ENCODE measurements around the gene MAP7.

MAP7 gene

GRCh38 chr6:136544326-136544725 is 5.9 kb downstream of the MAP7 start:
- no peak for DNase-seq
- Histone ChIP-seq H3K27me3 (replicated peaks) (no peaks in the 10 kb centered on the region), H3K36me3 (replicated peaks) (no peaks in the 10 kb centered on the region), H3K27ac (no peak overlapping the region), H3K4me3 (ENCODE audit: low read depth, low read length) (no peak overlapping the region)
- TF ChIP-seq CTCF (IDR thresholded peaks at IDR 0.05; ENCODE audit: low read depth, low read length, missing control alignments) = no peak
- in situ Hi-C loops (cut with HindIII; ENCODE audit: low pct_ligation_motif_present, low sequenced_read_pairs) = no loop called here

DNA sequence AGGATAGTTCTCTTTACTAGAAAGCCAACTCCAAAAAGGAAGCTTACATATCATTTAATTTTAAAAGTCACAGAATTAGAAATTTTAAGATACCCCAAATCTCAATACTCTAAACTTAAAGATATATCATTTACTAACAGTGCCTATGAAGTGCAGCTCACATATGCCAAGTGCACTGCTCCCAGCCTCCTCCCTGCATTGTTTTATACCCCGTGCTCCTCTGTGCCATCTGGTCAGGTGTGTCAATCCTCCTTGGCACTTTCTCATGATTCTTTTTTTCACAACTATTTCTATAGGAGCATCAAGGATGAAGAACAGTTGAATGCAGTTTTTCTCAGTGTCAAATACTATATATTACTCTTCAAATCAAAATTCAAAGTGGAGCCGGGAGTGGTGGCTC is 8.8 kb downstream of the MAP7 start:
- no peak overlapping the region for H3K27ac ChIP-seq
- H3K36me3 ChIP-seq (replicated peaks) = no peaks in the 10 kb centered on the region
- H3K4me3 ChIP-seq (ENCODE audit: low read depth, low read length) = no peak overlapping the region
- no peaks in the 10 kb centered on the region for H3K27me3 ChIP-seq (replicated peaks)
- in situ Hi-C loops (cut with HindIII; ENCODE audit: low pct_ligation_motif_present, low sequenced_read_pairs) = no loop called here
- no peak for DNase-seq
- TF ChIP-seq CTCF (IDR thresholded peaks at IDR 0.05; ENCODE audit: low read depth, low read length, missing control alignments) = no peak

DNA sequence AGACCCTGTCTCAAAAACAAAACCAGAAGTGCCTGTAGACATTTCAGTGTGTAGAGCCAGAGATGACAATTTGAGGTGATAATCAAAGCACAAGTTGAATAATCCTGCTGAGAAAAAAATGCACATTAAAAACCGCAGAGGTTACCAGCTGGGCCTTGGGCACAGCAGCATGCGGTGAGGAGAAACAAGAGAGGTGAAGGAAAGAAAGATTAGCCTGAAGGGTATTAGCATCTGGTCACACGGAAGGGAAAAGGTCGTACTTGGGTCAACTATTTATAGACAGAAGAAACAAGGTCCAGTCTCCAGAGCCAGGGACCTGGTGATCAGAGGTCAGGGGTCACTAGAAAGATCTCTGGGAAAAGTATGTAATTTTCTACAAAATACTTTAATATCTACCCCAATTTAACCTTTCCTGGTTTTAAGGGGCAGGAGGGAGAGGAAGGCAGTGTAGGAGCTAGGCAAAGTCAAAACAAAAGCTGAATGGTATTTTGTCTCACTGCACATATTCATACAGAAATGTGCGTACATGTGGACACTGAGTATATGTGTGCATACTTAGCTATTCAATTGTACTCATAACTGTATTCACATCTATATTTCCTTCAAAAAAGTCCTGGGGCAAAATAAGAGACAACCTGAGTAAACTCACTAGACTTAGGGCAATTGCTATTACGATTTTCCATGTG is 10.1 kb downstream of the MAP7 start:
- H3K27ac ChIP-seq = no peak overlapping the region
- DNase-seq = no peak
- no peaks in the 10 kb centered on the region for H3K36me3 ChIP-seq (replicated peaks)
- in situ Hi-C loops (cut with HindIII; ENCODE audit: low pct_ligation_motif_present, low sequenced_read_pairs) = no loop called here
- no peak overlapping the region for H3K4me3 ChIP-seq (ENCODE audit: low read depth, low read length)
- no peaks in the 10 kb centered on the region for H3K27me3 ChIP-seq (replicated peaks)
- TF ChIP-seq CTCF (IDR thresholded peaks at IDR 0.05; ENCODE audit: low read depth, low read length, missing control alignments) = no peak

GRCh38 chr6:136538836-136539235 is 11.4 kb downstream of the MAP7 start:
- Histone ChIP-seq H3K4me3 (ENCODE audit: low read depth, low read length) (no peak overlapping the region), H3K27me3 (replicated peaks) (no peaks in the 10 kb centered on the region), H3K27ac (no peak overlapping the region), H3K36me3 (replicated peaks) (no peaks in the 10 kb centered on the region)
- no peak for TF ChIP-seq CTCF (IDR thresholded peaks at IDR 0.05; ENCODE audit: low read depth, low read length, missing control alignments)
- DNase-seq = no peak
- in situ Hi-C loops (cut with HindIII; ENCODE audit: low pct_ligation_motif_present, low sequenced_read_pairs) = no loop called here

GRCh38 chr6:136535880-136536650 is 14.2 kb downstream of the MAP7 start:
- H3K27ac ChIP-seq = no peak overlapping the region
- DNase-seq = no peak
- in situ Hi-C loops (cut with HindIII; ENCODE audit: low pct_ligation_motif_present, low sequenced_read_pairs) = no loop called here
- H3K27me3 ChIP-seq (replicated peaks) = no peaks in the 10 kb centered on the region
- no peak overlapping the region for H3K4me3 ChIP-seq (ENCODE audit: low read depth, low read length)
- no peaks in the 10 kb centered on the region for H3K36me3 ChIP-seq (replicated peaks)
- TF ChIP-seq CTCF (IDR thresholded peaks at IDR 0.05; ENCODE audit: low read depth, low read length, missing control alignments) = no peak

Measured in brain microvascular endothelial cell (primary cell).